Measurements from ENCODE around the gene GPR17.

GPR17 gene

GRCh38 chr2:127671557-127672302, 25.8 kb downstream of the GPR17 start:
- no peak for DNase-seq

GRCh38 chr2:127672341-127673224, 26.6 kb downstream of the GPR17 start:
- no peak for DNase-seq

GRCh38 chr2:127673291-127674069, 27.5 kb downstream of the GPR17 start:
- DNase-seq = no peak

- DNase-seq = peak; percentile 60
Observed at GRCh38 chr2:127674241-127675209, 28.6 kb downstream of the GPR17 start.

GRCh38 chr2:127675331-127676261, 29.6 kb downstream of the GPR17 start, which contains the start of gene LIMS2:
Gene LIMS2 (minus strand): TSS chr2:127675530. CDS start chr2:127675024, 506 bp downstream.
- peak; percentile 49 for DNase-seq

GRCh38 chr2:127676906-127677305, 31.0 kb downstream of the GPR17 start:
- DNase-seq = no peak

GRCh38 chr2:127678531-127678930, 32.6 kb downstream of the GPR17 start:
- no peak for DNase-seq

- no peak for DNase-seq
Observed at GRCh38 chr2:127678991-127679390, 33.0 kb downstream of the GPR17 start.

- DNase-seq = no peak
Observed at GRCh38 chr2:127679680-127680361, 33.9 kb downstream of the GPR17 start.

GRCh38 chr2:127680706-127681287, 34.8 kb downstream of the GPR17 start:
- no peak for DNase-seq

GRCh38 chr2:127681288-127681804, 35.4 kb downstream of the GPR17 start:
- peak; percentile 31 for DNase-seq

GRCh38 chr2:127681976-127682857, 36.3 kb downstream of the GPR17 start:
- no peak for DNase-seq

GRCh38 chr2:127683056-127683455, 37.1 kb downstream of the GPR17 start:
- DNase-seq = no peak

- DNase-seq = no peak
Observed at GRCh38 chr2:127683757-127684156, 37.8 kb downstream of the GPR17 start.

GRCh38 chr2:127685410-127686080, 39.6 kb downstream of the GPR17 start:
- DNase-seq = no peak

- no peak for DNase-seq
Observed at GRCh38 chr2:127688405-127688804, 42.5 kb downstream of the GPR17 start.

- no peak for DNase-seq
Observed at GRCh38 chr2:127690696-127691095, 44.7 kb downstream of the GPR17 start.
